HepG2 (cell line): Measurements from ENCODE around the gene TDRD3. TPM values are rescaled to one million over a fixed set of nuclear protein-coding genes. Genes with fewer than 3 reads are reported as not detected.
A peak's percentile ranks its signal among the peaks of the same experiment; 100 is the strongest.

Experiments
- AKAP8 ChIP-seq: sonication (generic); formaldehyde crosslinking; IDR thresholded peaks from 2 replicates; pipeline ENCODE4 v1.5.1; 2020; ENCODE audit warnings: mild to moderate bottlenecking, missing genetic modification reagents
- ARNT ChIP-seq: fragments of 450-650 bp; IDR thresholded peaks from 2 replicates; pipeline ENCODE4 v1.6.1; 2017
- ATRX ChIP-seq: sonication (generic); formaldehyde crosslinking; IDR thresholded peaks from 2 replicates; pipeline ENCODE4 v1.4.0; 2020; ENCODE audit warnings: missing genetic modification reagents, borderline replicate concordance
- BHLHE40 ChIP-seq: IDR thresholded peaks from 2 replicates; pipeline ENCODE4 v1.6.1; 2011; ENCODE audit warnings: low read length, improper control_type of control experiment
- FOSL1 ChIP-seq: sonication (generic); formaldehyde crosslinking; IDR thresholded peaks from 2 replicates; pipeline ENCODE4 v1.9.0; 2021; ENCODE audit warnings: missing genetic modification reagents, borderline replicate concordance
- HMG20A ChIP-seq: IDR thresholded peaks from 2 replicates; pipeline ENCODE4 v1.6.1; 2016; ENCODE audit warnings: borderline replicate concordance
- IRF2 ChIP-seq: IDR thresholded peaks from 2 replicates; pipeline ENCODE4 v1.6.1; 2018; ENCODE audit warnings: missing genetic modification reagents, missing compliant biosample characterization
- KLF11 ChIP-seq: IDR thresholded peaks from 2 replicates; pipeline ENCODE4 v1.6.1; 2016; ENCODE audit warnings: missing compliant biosample characterization
- NFKBIZ ChIP-seq: IDR thresholded peaks from 2 replicates; pipeline ENCODE4 v1.6.1; 2018; ENCODE audit warnings: missing genetic modification reagents, missing compliant biosample characterization
- SAP130 ChIP-seq: IDR thresholded peaks from 2 replicates; pipeline ENCODE4 v1.6.1; 2016; ENCODE audit warnings: low read depth
- SOX13 ChIP-seq, 3 experiments: fragments of 450-650 bp in 1 of 3; sonication (generic) in 1 of 3; formaldehyde crosslinking in 1 of 3; IDR thresholded peaks in 2 of 3; conservative IDR thresholded peaks in 1 of 3; 2 replicates each; pipeline versions ENCODE4 v1.5.0 to v1.6.1; 2016 to 2020; ENCODE audit warnings: antibody characterized with exemption in 1 of 3, mild to moderate bottlenecking in 1 of 3, missing compliant biosample characterization in 1 of 3, missing genetic modification reagents in 1 of 3, moderate library complexity in 1 of 3
- ZNF644 ChIP-seq: IDR thresholded peaks from 2 replicates; pipeline ENCODE4 v1.6.1; 2016; ENCODE audit warnings: low read depth
- ZNF670 ChIP-seq: sonication (generic); formaldehyde crosslinking; IDR thresholded peaks from 2 replicates; pipeline ENCODE4 v1.8.0; 2022; ENCODE audit warnings: mild to moderate bottlenecking, missing genetic modification reagents, borderline replicate concordance
- ZNF792 ChIP-seq: IDR thresholded peaks from 2 replicates; pipeline ENCODE4 v1.6.1; 2016
- polyA plus RNA-seq, 8 experiments: library from polyadenylated mRNA; depleted of rRNA in 3 of 8; stranded (reverse) in 7 of 8; unstranded in 1 of 8; fragments of >200 nt; fragmentation: Illumina TruSeq in 4 of 8; extraction: Trizol in 4 of 8; gene quantifications; 2 replicates each; pipeline versions ENCODE4 v1.2.1 to v1.2.3, GENCODE V29; 2011 to 2016; ENCODE audit warnings: low read depth in 4 of 8, missing spikeins in 1 of 8, mixed read lengths in 1 of 8; ENCODE audit not compliant: insufficient read depth in 1 of 8
- total RNA-seq, 5 experiments: library from RNA; depleted of rRNA; stranded (reverse); fragments of >200 nt; fragmentation: Illumina TruSeq; extraction: Trizol; gene quantifications; 2 replicates each; pipeline ENCODE4 v1.2.3, GENCODE V29; 2016; ENCODE audit warnings: low read depth in 1 of 5
- TF ChIP-seq, protein P1 (sequence below): sonication (generic); formaldehyde crosslinking; IDR thresholded peaks from 2 replicates; pipeline ENCODE4 v1.5.1; 2020; ENCODE audit warnings: mild to moderate bottlenecking, missing genetic modification reagents, borderline replicate concordance
- TF ChIP-seq, protein P2 (sequence below): sonication (generic); formaldehyde crosslinking; IDR thresholded peaks from 2 replicates; pipeline ENCODE4 v1.4.0; 2020; ENCODE audit warnings: missing genetic modification reagents, borderline replicate concordance
- TF ChIP-seq, protein P3 (sequence below): sonication (generic); formaldehyde crosslinking; conservative IDR thresholded peaks from 2 replicates; pipeline ENCODE4 v1.4.0; 2020; ENCODE audit warnings: mild to moderate bottlenecking, missing genetic modification reagents, moderate library complexity
- TF ChIP-seq, protein P4 (sequence below): IDR thresholded peaks from 2 replicates; pipeline ENCODE4 v1.6.1; 2016

TDRD3 gene
- total and polyA plus RNA-seq, 2 of the 13 experiments (the other 11 are each of a cell fraction or from before 2014, with no cell fraction given) = 4.7 to 11.8 TPM

DNA sequence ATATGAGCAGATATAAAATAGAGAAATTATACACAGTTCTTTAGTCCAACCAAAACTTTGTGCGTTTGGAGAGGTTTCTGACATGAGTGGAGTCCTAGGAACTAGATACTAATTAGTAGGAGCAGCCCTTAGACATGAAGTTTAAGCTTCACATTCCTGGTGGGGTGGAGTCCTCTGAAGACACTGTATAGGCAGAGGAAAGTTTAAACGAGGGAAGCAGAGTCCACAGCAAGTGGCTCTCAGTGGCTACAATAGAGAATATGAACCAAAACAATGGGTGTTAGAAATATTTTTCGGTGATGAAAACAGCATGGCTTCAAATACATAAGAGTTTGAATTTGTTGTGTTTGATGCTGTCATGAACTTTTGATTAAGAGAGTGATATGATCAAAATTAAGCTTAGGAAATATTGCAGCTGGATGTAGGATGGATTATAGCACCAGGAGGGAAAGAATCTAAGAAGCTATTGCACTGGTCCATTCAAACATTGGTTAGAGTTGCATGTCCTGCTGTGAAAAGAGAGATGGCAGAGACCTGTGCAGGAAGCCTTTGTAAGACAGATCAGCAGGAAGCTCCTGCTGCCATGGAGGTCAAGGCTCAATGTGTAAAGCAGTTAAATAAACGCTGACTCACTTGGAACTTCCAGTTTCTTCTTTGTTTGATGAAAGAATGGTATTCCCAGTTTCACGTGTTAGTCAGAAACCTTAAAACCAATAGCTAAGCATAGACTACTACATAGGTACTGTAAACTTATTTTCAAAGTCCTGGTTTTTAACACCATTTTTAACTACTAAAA lies 175.2 kb downstream of the TDRD3 start (continued):
- TF ChIP-seq, protein P1, sequence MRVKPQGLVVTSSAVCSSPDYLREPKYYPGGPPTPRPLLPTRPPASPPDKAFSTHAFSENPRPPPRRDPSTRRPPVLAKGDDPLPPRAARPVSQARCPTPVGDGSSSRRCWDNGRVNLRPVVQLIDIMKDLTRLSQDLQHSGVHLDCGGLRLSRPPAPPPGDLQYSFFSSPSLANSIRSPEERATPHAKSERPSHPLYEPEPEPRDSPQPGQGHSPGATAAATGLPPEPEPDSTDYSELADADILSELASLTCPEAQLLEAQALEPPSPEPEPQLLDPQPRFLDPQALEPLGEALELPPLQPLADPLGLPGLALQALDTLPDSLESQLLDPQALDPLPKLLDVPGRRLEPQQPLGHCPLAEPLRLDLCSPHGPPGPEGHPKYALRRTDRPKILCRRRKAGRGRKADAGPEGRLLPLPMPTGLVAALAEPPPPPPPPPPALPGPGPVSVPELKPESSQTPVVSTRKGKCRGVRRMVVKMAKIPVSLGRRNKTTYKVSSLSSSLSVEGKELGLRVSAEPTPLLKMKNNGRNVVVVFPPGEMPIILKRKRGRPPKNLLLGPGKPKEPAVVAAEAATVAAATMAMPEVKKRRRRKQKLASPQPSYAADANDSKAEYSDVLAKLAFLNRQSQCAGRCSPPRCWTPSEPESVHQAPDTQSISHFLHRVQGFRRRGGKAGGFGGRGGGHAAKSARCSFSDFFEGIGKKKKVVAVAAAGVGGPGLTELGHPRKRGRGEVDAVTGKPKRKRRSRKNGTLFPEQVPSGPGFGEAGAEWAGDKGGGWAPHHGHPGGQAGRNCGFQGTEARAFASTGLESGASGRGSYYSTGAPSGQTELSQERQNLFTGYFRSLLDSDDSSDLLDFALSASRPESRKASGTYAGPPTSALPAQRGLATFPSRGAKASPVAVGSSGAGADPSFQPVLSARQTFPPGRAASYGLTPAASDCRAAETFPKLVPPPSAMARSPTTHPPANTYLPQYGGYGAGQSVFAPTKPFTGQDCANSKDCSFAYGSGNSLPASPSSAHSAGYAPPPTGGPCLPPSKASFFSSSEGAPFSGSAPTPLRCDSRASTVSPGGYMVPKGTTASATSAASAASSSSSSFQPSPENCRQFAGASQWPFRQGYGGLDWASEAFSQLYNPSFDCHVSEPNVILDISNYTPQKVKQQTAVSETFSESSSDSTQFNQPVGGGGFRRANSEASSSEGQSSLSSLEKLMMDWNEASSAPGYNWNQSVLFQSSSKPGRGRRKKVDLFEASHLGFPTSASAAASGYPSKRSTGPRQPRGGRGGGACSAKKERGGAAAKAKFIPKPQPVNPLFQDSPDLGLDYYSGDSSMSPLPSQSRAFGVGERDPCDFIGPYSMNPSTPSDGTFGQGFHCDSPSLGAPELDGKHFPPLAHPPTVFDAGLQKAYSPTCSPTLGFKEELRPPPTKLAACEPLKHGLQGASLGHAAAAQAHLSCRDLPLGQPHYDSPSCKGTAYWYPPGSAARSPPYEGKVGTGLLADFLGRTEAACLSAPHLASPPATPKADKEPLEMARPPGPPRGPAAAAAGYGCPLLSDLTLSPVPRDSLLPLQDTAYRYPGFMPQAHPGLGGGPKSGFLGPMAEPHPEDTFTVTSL (CRISPR knock-in tag) = peak; percentile 79; the same call in 1 of the 2 replicates
- TF ChIP-seq SAP130 = peak; percentile 53; the same call in 1 of the 2 replicates
- TF ChIP-seq HMG20A (CRISPR knock-in tag) = peak; percentile 70; the same call in 1 of the 2 replicates
- TF ChIP-seq ARNT = no peak
- peak; percentile 98 for TF ChIP-seq ZNF644 (CRISPR knock-in tag)
- peak; percentile 50; the same call in 1 of the 2 replicates for TF ChIP-seq ZNF792 (CRISPR knock-in tag)
- no peak for TF ChIP-seq NFKBIZ (CRISPR knock-in tag)
- TF ChIP-seq, protein P2, sequence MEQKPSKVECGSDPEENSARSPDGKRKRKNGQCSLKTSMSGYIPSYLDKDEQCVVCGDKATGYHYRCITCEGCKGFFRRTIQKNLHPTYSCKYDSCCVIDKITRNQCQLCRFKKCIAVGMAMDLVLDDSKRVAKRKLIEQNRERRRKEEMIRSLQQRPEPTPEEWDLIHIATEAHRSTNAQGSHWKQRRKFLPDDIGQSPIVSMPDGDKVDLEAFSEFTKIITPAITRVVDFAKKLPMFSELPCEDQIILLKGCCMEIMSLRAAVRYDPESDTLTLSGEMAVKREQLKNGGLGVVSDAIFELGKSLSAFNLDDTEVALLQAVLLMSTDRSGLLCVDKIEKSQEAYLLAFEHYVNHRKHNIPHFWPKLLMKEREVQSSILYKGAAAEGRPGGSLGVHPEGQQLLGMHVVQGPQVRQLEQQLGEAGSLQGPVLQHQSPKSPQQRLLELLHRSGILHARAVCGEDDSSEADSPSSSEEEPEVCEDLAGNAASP = no peak
- no peak for TF ChIP-seq ATRX (CRISPR knock-in tag)
- TF ChIP-seq, protein P3, sequence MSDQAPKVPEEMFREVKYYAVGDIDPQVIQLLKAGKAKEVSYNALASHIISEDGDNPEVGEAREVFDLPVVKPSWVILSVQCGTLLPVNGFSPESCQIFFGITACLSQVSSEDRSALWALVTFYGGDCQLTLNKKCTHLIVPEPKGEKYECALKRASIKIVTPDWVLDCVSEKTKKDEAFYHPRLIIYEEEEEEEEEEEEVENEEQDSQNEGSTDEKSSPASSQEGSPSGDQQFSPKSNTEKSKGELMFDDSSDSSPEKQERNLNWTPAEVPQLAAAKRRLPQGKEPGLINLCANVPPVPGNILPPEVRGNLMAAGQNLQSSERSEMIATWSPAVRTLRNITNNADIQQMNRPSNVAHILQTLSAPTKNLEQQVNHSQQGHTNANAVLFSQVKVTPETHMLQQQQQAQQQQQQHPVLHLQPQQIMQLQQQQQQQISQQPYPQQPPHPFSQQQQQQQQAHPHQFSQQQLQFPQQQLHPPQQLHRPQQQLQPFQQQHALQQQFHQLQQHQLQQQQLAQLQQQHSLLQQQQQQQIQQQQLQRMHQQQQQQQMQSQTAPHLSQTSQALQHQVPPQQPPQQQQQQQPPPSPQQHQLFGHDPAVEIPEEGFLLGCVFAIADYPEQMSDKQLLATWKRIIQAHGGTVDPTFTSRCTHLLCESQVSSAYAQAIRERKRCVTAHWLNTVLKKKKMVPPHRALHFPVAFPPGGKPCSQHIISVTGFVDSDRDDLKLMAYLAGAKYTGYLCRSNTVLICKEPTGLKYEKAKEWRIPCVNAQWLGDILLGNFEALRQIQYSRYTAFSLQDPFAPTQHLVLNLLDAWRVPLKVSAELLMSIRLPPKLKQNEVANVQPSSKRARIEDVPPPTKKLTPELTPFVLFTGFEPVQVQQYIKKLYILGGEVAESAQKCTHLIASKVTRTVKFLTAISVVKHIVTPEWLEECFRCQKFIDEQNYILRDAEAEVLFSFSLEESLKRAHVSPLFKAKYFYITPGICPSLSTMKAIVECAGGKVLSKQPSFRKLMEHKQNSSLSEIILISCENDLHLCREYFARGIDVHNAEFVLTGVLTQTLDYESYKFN = peak; percentile 54
- TF ChIP-seq BHLHE40 = peak; percentile 45; the same call in 1 of the 2 replicates
- TF ChIP-seq AKAP8 (CRISPR knock-in tag) = no peak
- peak; percentile 55; the same call in 1 of the 2 replicates for TF ChIP-seq IRF2 (CRISPR knock-in tag)
- TF ChIP-seq, protein P4, sequence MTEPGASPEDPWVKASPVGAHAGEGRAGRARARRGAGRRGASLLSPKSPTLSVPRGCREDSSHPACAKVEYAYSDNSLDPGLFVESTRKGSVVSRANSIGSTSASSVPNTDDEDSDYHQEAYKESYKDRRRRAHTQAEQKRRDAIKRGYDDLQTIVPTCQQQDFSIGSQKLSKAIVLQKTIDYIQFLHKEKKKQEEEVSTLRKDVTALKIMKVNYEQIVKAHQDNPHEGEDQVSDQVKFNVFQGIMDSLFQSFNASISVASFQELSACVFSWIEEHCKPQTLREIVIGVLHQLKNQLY (CRISPR knock-in tag) = peak; percentile 66; the same call in 1 of the 2 replicates
- no peak for TF ChIP-seq SOX13 (IDR thresholded peaks at IDR 0.05)
- peak in 1 of 2 experiments; percentile 79; a peak in 2 of 4 replicates for TF ChIP-seq SOX13 (CRISPR knock-in tag; conservative IDR thresholded peaks at IDR 0.05 in 1 of 2, IDR thresholded peaks at IDR 0.05 in 1 of 2)
- no peak for TF ChIP-seq KLF11
- TF ChIP-seq ZNF670 = 0 out of 2 replicates have a peak, but pooled peaks have one; percentile 26
- TF ChIP-seq FOSL1 (CRISPR knock-in tag) = peak; percentile 78; the same call in 1 of the 2 replicates
